ENCODE results near the gene NDUFB2. TPM values are rescaled to one million over a fixed set of nuclear protein-coding genes. Genes with fewer than 3 reads are reported as not detected.
"Not testable (repeated sequence)": the region's sequence is repeated elsewhere in the genome, so short reads cannot be mapped to it uniquely, and the experiment has no call there.

Gene NDUFB2
- total and polyA plus RNA-seq, 2 donors, result 90.2 to 269 TPM

DNA sequence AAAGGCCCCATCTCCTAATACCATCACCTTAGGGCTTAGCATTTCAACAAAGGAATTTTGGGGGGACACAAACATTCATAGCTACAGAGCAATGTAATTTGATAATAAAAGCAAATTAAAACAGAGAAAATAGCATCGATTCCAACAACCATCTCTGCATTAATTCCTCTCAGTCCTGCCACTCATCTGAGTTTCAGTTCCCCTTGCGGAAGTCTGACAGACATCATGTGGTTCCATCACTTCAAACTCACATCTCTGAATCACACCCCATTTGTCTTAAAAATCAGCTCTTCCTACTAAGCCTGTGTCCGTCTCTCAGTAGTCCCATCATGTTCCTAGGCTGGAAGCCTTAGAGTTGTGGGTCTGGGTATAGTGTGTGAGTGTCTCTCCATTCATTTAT lies 20.2 kb upstream of the NDUFB2 start:
- Histone ChIP-seq H3K4me3 (ENCODE audit: low read depth, low read length) (no peak overlapping the region), H3K36me3 (ENCODE audit: insufficient read depth) (no peaks in the 10 kb centered on the region), H3K4me1 (ENCODE audit: insufficient read depth) (no peaks in the 10 kb centered on the region), H3K27ac (ENCODE audit: low read depth) (no peak overlapping the region)
- 87% methylated on average over 3 of the region's 3 CpGs for WGBS
- DNase-seq (ENCODE audit: extremely low spot score), result no peak

DNA sequence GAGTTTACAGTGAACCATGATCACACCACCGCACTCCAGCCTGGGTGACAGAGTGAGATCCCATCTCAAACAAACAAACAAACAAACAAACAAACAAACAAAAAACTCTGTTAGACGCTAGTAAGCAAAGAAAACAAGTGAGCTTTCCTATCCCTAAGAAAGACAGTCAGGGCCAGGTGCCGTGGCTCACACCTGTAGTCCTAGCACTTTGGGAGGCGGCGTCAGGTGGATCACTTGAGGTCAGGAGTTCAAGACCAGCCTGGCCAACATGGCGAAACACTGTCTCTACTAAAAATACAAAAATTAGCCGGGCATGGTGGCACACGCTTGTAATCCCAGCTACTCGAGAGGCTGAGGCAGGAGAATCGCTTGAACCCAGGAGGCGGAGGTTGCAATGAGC lies 19.6 kb upstream of the NDUFB2 start:
- WGBS, result 94% methylated on average over 11 of the region's 11 CpGs
- not testable (repeated sequence) for H3K27ac ChIP-seq (ENCODE audit: low read depth); DNase-seq (ENCODE audit: extremely low spot score); H3K36me3 ChIP-seq (ENCODE audit: insufficient read depth); H3K4me1 ChIP-seq (ENCODE audit: insufficient read depth); H3K4me3 ChIP-seq (ENCODE audit: low read depth, low read length)

DNA sequence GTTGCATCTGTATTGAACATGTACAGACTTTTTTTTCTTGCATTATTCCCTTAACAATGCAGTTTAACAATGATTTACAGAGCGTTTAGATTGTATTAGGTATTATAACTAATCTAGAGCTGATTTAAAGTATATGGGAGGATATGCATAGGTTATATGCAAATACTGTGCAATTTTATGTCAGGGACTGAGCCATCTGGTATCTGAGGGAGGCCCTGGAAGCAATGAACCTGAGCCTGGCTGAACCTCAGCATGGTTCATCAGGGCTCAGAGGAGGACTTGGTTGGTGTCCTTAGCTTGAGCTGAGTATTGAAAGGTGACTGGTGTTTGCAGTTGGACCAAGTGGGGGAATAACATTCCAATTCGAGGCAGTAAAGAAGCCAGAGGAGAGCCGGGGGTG lies 19.0 kb upstream of the NDUFB2 start:
- Histone ChIP-seq H3K27ac (ENCODE audit: low read depth) (no peak overlapping the region), H3K36me3 (ENCODE audit: insufficient read depth) (no peaks in the 10 kb centered on the region), H3K4me1 (ENCODE audit: insufficient read depth) (no peaks in the 10 kb centered on the region), H3K4me3 (ENCODE audit: low read depth, low read length) (no peak overlapping the region)
- WGBS, result 92% methylated on average over 3 of the region's 3 CpGs
- DNase-seq (ENCODE audit: extremely low spot score), result no peak

DNA sequence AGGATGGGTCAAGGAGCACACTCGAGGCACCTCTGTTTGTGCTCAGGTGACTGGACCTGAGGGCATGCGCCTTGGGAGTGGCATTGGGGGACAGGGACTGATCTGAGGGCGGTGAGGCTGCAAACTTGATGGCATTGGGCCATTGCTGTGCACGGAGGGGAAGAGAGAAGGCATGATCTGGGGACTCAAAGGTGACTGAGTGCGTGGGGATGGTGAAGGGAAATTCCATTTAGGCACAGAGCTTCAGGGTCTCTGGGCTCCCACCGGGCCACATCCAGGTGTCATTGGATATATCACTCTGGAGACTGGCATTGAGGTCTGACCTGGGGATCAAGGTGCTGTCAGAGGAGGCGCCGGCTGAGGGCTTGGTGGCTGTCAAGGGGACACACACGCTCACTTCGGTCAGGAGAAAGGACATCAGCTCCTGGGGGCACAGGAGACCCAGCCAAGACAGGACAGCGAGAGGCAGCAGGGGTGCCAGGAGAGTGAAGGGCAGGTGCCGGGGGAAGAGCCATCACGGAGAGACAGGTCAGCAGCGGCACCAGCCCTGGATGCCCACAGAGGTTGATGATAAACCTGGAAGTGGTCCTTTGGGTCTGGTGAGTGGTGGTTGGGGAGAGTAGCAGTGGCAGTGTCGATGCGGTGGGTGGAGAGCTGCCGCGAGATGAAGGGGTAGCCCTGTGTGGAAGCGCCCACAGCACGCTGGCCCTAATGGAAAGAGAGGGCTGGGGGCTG lies 18.3 kb upstream of the NDUFB2 start:
- Histone ChIP-seq H3K36me3 (ENCODE audit: insufficient read depth) (no peaks in the 10 kb centered on the region), H3K4me1 (ENCODE audit: insufficient read depth) (no peaks in the 10 kb centered on the region), H3K4me3 (ENCODE audit: low read depth, low read length) (no peak overlapping the region), H3K27ac (ENCODE audit: low read depth) (no peak overlapping the region)
- no peak for DNase-seq (ENCODE audit: extremely low spot score)
- WGBS, result 95% methylated on average over 20 of the region's 20 CpGs

DNA sequence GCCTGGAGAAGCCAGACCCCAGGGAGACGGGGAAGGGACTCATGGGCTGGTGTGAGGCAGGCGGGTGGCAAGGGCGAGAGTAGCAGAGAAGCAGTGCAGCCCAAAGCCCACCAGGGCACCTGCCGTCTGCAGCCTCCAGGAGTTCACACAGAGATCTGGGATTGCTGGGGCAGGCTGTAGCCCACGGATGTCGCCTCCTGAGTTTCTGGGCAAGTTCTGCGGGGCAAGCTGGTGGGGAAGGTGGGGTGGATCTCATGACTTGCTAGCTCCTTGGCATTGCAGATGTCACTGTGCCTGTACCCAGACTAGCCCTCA lies 17.7 kb upstream of the NDUFB2 start:
- Histone ChIP-seq H3K4me3 (ENCODE audit: low read depth, low read length) (no peak overlapping the region), H3K36me3 (ENCODE audit: insufficient read depth) (no peaks in the 10 kb centered on the region), H3K27ac (ENCODE audit: low read depth) (no peak overlapping the region), H3K4me1 (ENCODE audit: insufficient read depth) (no peaks in the 10 kb centered on the region)
- DNase-seq (ENCODE audit: extremely low spot score), result no peak
- 94% methylated on average over 7 of the region's 7 CpGs for WGBS

DNA sequence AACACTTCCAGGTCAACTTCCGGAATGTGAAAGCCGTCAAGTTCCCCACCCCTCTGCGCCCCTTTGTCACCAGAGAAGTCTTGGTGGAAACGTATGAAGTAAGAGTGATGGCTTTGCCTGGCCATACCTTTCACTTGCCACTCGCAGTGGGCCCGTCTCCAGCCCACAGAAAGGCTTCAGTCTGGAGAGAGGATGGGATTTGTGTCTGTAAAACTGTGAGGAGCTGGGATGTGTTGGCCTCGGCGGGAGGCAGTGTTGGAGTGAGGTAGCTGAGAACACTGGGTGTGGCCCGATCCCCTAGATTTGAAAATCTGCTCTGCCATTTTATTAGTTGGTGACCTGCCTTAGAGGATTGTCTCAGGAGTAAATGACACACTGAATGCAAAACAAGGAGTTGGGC lies 17.3 kb upstream of the NDUFB2 start:
- H3K36me3 ChIP-seq (ENCODE audit: insufficient read depth), result no peaks in the 10 kb centered on the region

DNA sequence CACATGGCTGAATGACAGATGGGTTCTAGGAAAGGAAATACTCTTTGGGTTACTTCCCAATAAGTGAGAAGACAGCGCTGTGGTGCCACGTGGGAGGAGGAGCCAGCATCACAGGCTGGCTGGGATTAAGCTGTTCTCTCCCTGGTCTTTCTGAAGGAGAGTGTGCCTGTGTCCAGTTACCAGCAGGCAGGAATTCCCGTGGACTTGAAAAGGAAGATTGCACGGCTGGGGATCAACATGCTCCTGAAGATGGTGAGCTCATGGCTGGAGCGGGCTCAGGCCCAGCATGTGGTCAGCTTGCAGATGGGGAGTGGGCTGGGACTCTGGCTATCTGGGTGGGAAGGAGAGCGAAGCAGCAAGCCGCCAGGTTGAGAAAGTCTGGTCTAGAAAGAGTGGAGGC lies 15.6 kb upstream of the NDUFB2 start:
- no peak overlapping the region for H3K27ac ChIP-seq (ENCODE audit: low read depth)
- DNase-seq (ENCODE audit: extremely low spot score), result no peak
- no peaks in the 10 kb centered on the region for H3K4me1 ChIP-seq (ENCODE audit: insufficient read depth)
- H3K4me3 ChIP-seq (ENCODE audit: low read depth, low read length), result no peak overlapping the region
- 85% methylated on average over 7 of the region's 7 CpGs for WGBS
- H3K36me3 ChIP-seq (ENCODE audit: insufficient read depth), result no peaks in the 10 kb centered on the region

More for the DNA sequence above, 17.3 kb upstream of the NDUFB2 start:
- H3K4me3 ChIP-seq (ENCODE audit: low read depth, low read length), result no peak overlapping the region
- no peaks in the 10 kb centered on the region for H3K4me1 ChIP-seq (ENCODE audit: insufficient read depth)
- no peak overlapping the region for H3K27ac ChIP-seq (ENCODE audit: low read depth)
- no peak for DNase-seq (ENCODE audit: extremely low spot score)
- WGBS, result 94% methylated on average over 9 of the region's 9 CpGs

DNA sequence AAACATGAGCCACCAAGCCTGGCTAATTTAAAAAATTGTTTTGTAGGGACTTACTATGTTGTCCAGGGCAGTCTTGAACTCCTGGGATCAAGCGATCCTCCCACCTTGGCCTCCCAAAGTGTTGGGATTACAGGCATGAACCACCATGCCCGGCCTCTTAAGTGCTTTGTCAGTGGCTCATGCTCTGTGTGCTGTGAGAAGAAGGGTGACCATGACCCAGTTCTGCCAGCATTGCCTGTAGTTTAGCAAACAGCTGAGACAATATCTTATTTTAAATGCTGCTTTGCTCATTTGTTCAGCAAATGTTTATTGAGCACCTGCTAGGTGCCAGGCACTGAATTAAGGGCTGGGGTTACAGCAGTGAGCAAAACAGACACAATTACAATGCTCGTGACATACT lies 14.7 kb upstream of the NDUFB2 start:
- H3K27ac ChIP-seq (ENCODE audit: low read depth), result no peak overlapping the region
- H3K4me1 ChIP-seq (ENCODE audit: insufficient read depth), result no peaks in the 10 kb centered on the region
- no peak overlapping the region for H3K4me3 ChIP-seq (ENCODE audit: low read depth, low read length)
- 94% methylated on average over 3 of the region's 3 CpGs for WGBS
- no peaks in the 10 kb centered on the region for H3K36me3 ChIP-seq (ENCODE audit: insufficient read depth)
- no peak for DNase-seq (ENCODE audit: extremely low spot score)

DNA sequence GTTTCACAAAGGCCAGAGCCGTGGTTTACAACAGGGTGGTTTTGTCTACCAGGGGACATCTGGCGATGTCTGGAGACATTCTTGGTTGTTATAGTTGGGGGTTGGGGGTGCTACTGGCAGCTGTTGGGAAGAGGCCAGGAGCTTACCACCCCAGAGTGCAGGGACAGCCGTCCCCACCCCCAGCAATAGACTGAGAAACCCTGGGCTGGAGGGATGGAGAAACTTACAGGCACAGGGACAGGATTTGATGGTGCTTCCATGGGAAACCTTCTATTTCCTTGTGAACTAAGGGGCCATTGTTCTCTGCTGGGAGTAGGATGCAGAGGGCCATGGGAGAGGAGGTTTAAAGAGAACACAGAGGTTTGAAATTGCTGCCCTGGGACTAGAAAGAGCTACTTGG lies 12.9 kb upstream of the NDUFB2 start:
- Histone ChIP-seq H3K36me3 (ENCODE audit: insufficient read depth) (no peaks in the 10 kb centered on the region), H3K4me3 (ENCODE audit: low read depth, low read length) (no peak overlapping the region), H3K27ac (ENCODE audit: low read depth) (no peak overlapping the region), H3K4me1 (ENCODE audit: insufficient read depth) (no peaks in the 10 kb centered on the region)
- DNase-seq (ENCODE audit: extremely low spot score), result no peak
- 87% methylated on average over 3 of the region's 3 CpGs for WGBS

DNA sequence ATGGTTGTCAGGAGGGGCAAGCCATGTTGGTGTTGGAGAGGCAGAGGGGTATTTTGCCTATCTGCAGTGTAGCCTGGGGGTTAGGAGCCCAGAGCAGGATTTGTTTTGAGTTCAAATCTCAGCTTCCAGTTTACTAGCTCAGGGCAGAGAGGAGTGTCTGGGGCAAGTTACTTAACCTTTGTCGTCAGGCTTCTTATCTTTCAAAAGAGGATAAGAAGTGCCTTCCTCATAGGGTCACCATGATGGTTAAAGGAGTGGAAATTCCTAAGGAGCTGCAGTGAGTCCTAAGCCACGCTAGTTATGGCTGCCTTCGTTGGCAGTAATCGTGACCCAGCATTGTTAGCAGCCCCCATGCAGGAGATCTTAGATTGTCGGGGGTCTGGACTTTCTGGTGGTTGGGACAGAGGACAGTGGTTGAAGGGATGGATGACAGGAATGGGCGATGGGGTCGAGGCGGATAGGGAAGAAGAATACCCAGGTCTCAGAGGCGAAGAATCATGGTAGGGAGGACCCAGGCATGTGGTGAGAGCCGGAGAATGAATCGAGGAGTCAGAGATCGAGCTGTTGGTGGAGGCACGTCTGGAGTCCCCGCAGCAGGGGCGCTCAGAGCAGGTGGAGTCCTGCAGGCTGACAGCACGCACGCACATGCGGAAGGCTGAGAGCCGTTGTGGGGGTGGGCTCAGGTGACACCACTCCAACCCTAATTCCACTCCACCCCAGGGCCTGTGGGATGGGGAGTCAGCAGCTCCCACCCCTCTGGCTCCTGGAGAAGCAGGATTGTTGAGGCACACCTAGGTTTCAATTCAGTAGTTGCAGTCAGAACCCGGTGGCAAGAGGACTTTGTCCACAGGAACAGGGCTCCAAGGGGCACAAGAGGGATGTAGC lies 12.2 kb upstream of the NDUFB2 start:
- H3K4me1 ChIP-seq (ENCODE audit: insufficient read depth), result no peaks in the 10 kb centered on the region
- no peak for DNase-seq (ENCODE audit: extremely low spot score)
- H3K4me3 ChIP-seq (ENCODE audit: low read depth, low read length), result no peak overlapping the region
- 91% methylated on average over 20 of the region's 20 CpGs for WGBS
- no peaks in the 10 kb centered on the region for H3K36me3 ChIP-seq (ENCODE audit: insufficient read depth)
- no peak overlapping the region for H3K27ac ChIP-seq (ENCODE audit: low read depth)

DNA sequence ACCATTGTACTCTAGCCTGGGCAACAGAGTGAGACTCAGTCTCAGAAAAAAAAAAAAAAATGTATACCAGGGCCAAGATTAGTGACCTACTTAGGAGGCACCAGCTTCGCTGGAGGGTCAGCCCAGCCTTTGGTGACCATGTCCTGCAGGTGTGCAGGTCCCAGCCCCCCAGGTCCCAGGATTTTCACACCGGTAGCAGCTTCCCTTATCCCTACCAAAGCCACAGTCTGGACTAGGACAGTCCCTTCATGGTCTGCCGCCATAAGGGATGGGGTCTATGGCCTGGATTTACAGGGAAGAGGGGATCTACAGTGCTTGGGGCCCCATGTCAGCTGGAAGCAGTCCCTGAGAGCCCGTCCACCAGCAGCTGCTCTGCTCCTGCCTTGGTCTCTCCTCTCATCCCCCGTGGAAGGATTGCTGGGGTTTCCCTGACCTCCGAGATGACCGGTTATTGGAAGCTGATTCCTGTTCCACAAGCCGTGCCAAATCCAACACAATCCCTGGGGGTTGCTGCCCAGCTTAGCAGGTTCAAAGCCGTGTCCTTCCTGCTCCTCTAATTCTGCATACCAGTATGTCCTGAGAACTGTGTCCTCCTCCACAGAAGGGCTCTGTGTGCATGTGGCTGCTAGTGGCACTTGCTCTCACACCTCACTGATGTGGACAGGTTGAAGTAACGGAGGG lies 11.0 kb upstream of the NDUFB2 start:
- H3K27ac ChIP-seq (ENCODE audit: low read depth), result no peak overlapping the region
- no peak for DNase-seq (ENCODE audit: extremely low spot score)
- H3K4me1 ChIP-seq (ENCODE audit: insufficient read depth), result no peaks in the 10 kb centered on the region

DNA sequence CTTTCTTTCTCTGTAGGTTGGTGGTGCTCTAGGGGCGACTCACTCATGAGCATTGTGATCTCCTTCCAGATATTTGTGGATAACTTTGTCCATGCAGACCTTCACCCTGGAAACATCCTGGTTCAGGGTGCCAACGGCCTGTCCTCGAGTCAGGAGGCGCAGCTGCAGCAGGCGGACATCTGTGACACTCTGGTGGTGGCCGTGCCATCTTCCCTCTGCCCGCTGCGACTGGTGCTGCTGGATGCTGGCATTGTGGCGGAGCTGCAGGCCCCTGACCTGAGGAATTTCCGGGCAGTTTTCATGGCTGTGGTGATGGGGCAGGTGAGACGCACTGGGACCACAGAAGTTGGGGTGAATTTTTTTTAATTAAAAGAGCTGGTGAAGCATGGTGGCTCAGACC lies 9.6 kb upstream of the NDUFB2 start:
- no peaks in the 10 kb centered on the region for H3K36me3 ChIP-seq (ENCODE audit: insufficient read depth)
- no peak for DNase-seq (ENCODE audit: extremely low spot score)
- WGBS, result 96% methylated on average over 11 of the region's 11 CpGs
- no peak overlapping the region for H3K4me3 ChIP-seq (ENCODE audit: low read depth, low read length)
- H3K27ac ChIP-seq (ENCODE audit: low read depth), result no peak overlapping the region
- no peaks in the 10 kb centered on the region for H3K4me1 ChIP-seq (ENCODE audit: insufficient read depth)

More for the DNA sequence above, 11.0 kb upstream of the NDUFB2 start:
- 79% methylated on average over 10 of the region's 10 CpGs for WGBS
- no peaks in the 10 kb centered on the region for H3K36me3 ChIP-seq (ENCODE audit: insufficient read depth)
- H3K4me3 ChIP-seq (ENCODE audit: low read depth, low read length), result no peak overlapping the region

DNA sequence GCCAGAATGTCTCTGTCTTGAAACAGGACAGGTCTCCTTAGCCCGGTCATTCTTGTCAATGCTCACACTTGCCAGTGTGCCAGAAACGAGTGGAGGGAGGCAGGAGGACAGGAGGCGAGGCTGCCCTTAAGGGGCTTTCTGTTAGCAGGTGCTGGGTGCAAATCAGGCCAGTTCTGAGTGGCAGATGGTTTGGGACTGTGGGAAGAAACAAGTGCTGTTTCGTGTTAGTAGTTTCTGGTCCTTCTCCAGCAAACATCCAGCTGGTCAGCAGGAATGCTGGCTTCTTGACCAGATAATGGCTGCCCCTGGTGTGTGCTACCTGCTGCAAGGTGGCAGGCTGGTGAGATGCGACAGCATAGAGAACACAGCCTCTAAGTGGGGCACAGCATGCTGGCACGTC lies 8.2 kb upstream of the NDUFB2 start:
- Histone ChIP-seq H3K4me3 (ENCODE audit: low read depth, low read length) (no peak overlapping the region), H3K36me3 (ENCODE audit: insufficient read depth) (no peaks in the 10 kb centered on the region), H3K4me1 (ENCODE audit: insufficient read depth) (no peaks in the 10 kb centered on the region), H3K27ac (ENCODE audit: low read depth) (no peak overlapping the region)
- no peak for DNase-seq (ENCODE audit: extremely low spot score)
- 91% methylated on average over 6 of the region's 6 CpGs for WGBS

All from urinary bladder (tissue), 4 donors.